ENCODE results near the gene LRMDA.

LRMDA gene

DNA sequence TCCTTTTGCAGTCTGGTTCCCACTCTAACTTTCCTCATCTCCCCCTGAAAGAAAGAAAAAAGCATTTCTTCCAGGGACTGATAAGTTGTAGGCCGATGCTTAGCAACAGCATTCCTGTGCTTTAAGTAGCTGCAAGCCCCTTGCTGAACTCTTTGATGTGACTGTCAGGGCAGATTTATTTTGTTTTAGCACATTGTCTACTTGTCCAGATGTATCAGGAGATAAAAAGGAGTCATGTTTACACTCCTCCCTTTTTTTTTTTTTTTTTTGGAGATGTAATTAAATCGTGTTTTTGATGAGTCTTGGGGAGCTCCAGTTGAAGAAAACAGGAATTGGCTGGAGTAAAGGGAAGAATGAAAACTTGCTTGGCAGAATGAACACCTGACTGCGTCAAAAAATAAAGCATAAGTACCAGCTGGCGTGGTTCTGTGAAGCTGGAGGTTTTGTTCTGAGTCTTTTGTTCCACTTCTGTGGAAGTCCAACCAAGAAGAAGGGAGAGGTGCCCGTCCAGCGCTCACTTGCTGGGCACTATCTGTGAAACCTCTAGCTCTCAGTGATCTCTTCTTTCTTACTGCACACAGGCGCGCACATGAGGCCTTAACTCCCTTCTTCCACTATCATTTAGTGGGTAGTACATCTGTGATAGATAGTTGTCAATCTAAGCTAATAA is 871.7 kb downstream of the LRMDA start:
- no peak for DNase-seq

DNA sequence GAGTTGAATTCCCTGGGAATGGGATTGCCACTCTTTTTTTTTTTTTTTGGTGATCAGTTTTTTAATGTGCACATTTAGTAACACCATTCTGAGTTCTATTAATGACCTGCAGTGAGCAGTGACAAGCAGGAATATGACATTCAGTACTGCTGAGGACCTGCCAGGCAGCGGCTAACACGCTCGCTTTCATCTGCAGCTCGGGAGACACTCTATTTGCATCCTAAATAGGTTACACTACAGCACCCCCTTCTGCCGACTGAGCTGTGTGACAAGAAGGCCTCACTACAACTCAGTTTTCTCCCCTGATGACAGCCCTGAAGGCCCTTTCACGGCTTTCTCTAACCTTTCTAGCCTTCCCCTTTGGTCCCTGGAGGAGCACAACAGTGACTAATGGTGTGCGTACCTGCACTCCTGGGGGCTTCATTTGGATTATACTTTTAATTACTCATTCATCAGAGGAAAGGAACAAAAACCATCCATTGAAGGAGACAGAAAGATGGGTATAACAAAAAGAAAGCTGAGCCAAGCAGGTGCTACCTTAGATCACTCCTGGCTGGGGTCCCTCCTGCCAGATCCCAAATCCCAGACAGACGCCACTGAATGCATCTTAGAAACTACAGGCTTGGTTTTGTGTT is 872.4 kb downstream of the LRMDA start:
- DNase-seq: peak; percentile 50

DNA sequence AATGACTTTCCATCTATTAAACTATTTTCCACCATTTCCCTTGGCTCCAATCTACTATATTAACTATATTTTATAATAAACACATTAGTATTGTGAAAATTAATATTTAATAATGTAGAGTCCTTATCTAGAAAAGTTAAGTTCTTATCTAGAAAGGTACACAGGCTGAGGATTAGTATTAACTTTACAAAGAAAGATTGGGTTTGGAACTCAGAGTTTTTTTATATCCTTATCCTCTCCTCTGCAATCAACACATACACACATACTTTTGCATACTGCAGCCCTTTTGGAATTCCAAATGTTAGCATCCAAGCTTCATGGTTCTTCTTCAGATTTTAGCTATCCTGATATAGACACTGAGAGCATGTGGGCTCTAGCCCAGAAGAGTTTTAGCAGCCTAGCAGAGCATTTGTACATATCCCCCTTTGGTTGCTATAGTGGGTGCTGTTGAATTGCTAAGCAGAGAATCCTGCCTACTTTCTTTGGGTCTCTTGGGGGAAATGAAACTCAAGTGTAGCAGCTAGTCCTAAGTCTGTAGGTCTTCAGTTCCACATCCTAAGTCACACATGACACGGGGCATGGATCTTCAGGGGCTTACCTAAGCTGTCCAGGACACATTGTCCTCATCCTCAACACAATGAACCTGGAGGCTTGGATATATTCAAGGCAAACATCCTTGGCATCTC is 874.6 kb downstream of the LRMDA start:
- DNase-seq: no peak

DNA sequence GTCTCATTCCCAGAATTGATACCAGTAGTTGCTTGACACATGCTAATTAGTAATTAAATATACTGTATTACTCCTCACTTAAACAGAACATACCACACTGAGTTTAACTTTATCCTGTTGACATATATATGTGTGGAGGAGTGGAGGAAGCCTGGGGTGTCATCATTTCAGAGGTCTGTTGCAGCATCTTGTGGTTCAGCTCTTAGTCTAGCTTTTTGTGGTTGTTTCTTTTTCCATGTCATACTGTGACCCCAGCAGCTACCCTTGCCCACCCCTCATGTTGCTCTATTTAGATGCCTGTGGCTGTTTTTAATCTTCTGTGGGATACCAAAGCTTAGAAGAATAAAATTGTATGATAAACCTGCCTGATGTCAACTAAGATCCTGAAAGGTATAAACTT is 875.4 kb downstream of the LRMDA start:
- no peak for DNase-seq

DNA sequence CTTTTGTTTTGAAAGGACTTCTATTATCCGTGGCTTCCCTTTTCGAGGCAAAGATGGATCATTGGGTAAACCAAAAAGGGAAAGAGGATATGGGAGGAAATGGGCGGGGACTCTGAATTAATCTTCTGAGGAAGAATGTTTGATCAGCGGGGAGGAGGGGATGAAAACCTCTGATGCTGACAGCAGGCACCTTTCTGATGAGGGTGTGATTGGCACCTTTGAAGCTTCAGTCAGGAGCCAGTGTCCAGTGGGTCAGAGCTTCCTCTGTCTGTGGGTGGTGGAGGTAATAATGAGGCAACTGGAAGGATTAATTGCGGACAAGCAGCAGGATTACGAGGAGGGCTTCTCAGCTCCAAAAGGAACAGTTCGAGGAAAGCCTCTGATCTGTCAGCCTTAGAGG is 877.6 kb downstream of the LRMDA start:
- no peak for DNase-seq

DNA sequence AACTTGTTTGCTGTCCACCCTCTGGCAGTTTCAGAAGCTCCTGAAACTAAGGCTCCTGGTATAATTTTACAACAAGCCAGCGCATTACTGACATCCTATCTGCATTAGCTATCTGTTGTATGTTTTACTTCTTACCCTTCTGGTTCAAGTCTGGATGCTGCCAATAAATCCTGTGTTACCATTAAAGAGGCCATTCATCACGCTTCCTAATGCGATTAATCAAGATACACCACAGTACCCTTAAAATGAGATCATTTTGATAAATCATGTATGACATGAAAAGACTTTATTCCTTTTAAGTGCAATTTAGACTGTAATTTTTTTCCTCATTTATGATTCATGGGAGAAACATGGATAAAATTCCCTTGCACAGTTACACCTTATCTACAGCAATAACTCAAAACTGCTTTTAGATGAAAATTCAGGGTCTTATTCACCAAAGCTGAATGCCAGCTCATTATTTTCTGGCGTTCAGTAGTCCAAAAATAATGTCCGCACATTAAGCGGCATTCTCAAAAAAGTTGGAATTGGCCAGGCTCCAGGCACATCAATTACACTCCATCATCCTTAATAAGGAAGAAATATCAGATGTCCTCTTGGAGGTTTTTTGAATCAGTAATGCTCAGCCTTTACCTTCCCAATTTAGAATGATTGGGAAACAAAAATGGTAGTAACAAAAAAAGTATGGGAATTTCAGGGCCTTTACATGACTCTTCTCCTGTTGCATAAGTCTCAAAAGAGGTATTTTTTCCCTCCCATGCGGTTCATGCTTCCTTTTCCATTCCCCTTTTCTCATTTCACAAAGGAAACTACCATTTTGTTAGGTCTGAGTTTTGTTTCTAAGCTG is 878.5 kb downstream of the LRMDA start:
- DNase-seq: no peak

DNA sequence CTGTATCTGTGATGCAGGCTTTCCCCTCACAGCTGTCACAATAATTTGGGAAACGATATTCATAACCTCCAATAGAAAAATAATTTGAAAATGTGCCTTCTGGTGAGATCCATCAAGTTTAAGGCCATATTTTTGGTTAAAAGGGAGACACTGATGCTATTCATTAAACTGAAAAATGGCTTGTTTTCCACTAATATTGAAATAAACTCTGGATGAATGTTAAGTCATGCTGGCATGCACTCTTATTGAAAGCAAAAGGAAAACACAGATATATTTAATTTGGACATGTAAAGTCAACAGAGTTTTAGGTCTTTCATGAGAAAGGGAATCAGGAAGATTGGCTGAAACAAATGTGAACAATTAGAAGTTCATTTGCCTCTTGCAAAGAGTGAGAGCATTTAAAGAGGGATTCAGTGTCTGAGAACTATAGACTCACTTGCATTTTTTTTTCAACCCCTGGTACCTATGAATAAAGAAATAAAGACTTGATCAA is 879.2 kb downstream of the LRMDA start:
- no peak for DNase-seq

DNA sequence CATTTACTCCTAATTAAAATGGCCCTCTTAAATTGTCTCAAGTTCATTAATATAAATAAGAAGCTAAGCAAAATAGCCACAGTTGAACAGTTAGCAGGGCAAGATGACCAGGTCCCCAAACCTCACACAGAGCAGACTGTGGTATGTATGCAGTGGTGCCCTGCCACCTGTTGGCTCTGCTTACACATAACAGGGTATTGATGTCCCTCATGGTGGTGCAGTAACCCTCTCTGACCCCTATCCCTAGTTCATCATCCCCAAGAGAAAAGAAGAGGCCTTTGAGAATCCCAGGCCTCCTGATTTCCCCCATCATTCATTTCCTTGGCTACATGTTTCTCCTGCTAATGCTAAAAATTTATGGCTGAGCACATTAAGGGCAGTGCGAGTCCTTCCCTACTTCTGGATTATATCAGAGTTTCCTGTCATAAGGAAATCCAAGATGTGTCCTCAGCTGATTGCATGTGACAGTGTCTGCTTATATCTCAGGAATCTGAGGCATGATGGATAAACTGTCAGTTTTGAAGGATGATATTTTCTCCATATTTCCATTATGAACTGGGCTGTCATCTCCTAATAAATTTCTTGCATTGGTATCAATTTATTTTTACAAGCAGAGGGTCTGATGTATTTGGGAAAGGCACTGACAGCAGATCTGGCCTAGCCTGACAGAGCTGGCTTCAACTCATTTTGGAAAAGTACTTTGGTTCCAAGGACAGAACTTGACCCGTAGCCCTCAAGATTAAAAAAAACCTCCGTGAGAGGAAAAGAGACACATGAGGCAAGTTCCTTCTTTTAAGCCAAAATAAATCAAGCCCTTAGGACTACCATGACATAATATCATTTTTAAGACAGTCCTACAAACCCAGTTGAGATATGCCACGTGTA is 880.6 kb downstream of the LRMDA start:
- no peak for DNase-seq

DNA sequence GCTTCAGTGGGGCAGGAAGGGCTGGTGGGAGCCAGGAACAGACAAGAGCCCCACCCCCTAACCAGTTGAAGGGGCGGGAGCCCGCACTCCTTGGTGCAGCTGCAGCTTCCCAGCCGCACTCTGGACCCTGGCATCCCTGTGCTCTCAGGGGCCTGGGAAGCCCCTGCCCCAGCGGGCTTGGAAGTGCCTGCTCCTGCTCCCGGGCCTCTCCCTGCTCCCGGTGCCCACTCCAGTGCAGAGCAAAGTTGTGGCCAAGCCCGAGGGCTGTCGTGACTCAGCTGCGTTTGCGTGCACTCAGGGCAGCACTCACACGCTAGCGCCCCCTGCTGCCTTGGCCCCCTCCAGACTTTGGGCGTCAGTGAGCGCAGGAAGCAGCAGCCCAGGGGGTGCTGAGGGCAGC is 883.8 kb downstream of the LRMDA start:
- DNase-seq: no peak

DNA sequence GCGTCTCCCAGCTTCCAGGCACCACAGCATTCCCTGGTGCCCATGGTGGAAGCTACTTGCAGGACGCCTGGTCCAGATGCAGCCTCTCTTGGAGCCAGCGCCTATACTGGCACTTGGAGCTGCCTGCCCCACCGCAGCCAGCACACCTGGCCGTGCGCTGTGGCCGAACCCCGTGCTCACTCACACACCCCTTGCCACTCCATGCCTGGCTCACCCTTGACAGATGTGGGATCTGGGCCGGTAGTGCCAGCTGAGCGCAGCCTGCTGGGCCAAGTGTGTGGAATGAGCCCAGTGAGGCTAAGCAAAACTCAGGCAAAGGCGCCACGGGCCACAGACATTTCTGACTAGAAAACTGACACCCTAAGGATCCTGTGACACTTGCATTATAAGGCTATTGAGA is 884.8 kb downstream of the LRMDA start:
- no peak for DNase-seq

DNA sequence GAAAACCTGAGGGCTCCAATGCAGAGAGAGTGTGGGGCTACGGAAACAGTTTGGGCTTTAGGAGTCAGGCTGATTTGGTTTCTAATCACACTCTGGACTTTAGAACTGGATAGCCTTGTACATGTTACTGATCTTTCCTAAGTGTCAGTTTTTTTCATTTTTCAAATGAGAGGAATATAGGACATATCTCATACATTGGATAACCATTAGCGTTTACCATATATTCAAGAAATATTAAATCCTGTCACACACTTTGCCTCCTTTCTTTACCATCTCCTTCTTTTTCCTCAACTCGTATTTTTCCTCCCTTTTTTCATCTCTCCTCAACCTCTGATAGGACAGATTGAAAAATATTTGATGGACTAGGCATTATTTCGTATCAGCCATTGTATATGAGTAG is 885.7 kb downstream of the LRMDA start:
- DNase-seq: no peak

DNA sequence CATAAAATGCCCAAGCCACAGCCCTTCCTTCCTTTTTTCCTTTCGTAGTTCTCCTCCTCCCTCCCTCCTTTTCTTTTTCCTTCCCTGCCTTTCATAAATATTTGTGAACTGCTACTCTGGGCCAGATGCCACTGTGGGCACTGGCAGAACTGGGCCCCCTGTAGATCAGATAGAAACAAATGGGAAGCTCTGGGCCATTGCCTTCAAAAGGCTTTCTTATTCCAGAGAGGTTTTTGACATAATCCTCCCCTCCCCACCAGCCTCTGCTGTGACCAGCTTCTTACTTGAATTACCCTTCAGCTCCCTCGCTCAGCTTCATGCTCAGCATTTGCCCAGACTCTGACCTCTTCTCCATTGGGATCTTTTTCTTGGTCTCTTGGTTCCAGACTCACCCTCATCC is 886.8 kb downstream of the LRMDA start:
- DNase-seq: no peak

DNA sequence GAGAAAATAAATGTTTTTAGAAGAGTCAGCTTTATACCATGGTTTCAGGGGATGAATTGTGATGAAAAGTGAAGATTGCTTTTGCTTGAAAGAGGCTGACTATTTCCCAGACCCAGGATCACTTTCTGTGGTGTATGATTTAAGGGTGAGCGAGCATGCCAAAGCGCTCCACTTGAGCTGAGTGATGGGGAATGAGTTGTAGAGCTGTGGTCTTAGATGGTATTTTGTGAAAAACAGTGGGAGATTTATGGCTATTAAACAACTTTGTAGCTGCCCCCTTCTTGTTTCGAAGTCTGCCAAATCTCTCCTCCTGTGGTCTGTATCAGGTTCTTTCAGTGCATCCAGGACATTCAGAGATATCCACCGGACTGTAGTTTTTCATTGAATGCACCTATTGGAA is 888.2 kb downstream of the LRMDA start:
- no peak for DNase-seq

DNA sequence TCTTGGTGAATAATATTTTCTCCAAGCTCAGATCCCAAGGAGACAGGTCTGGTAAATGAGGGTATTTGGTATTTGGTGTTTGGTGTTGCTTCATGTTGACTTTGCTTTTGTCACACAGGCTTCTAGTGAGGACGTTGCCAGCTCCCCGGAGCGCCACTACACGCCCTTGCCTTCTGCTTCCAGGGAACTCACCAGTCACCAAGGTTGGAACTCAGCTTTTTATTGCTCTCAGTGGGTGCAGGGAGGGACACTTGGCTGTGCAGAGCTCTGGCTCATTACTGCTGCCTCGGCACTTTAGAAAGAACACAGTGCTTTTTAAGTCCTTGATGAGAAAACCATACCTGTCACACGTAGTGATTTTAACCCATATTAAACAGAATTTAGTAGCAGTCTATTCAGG is 892.9 kb downstream of the LRMDA start:
- peak; percentile 2 for DNase-seq

DNA sequence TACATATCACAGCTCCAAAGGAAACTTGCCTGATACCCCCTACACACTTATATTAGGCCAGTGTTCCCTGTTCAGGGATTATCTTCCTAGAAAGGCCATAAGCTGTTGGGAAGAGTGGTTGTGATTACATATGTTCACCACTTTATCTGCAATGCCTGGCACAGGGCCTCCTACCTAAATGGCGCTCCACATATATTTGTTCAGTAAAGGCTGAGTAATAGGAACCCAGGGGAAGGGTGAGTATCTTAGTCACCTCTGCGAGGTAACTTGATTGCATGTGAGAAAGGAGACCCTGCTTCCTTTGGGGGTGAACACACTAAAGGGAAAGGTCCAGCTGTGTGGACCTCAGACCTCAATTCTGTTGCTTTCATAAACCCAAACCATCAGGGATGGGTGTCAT is 896.0 kb downstream of the LRMDA start:
- DNase-seq: no peak

DNA sequence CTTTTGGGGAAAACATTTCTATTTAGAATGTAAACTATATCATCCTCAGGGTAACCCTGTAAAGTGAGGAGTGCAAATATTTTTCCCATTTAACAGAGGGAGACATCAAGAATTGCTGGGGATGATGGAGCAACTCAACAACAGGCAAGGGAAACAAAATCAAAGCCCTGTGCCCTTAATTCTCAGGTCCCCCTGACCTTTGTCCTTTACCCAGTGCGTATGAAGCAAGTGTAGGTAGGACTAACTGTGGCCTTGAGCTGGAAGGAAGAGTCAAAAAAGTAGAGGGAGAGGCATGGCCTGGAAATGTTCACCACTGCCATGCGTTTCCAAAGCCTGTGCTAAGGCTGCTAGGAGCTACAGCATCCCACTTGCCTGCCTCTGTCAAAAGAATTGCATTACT is 896.9 kb downstream of the LRMDA start:
- DNase-seq: no peak

DNA sequence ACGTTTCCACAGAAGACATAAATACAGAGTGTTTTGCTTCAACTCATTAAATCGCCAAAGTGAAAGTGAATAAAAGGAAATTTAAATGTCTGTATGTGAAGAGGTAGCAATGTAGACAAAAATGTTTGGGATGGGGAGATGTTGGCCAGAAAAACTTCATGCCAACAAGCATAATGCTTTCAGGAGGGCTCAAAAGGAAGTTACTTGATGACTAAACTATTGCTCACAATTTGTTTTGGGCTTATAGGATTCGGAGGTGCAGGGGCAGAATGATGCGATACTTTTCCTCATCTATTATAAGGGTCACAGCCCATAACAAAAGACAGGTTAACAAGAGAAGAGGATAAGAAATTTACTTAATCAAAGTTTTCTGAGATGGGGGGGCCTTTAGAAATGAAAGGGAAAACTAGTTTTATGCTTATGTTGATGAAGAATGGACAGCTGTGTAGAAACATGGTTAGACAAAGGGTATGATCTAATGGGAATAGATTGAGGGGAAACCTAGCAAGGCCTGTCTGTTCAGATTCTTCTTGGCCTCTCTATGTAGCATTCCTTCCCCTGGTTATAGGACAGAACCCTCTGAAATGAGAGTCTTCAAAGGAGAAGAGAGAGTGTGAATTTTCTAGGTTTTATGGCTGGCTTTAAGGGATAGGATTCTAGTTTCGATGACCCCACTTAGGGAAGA is 898.6 kb downstream of the LRMDA start:
- no peak for DNase-seq

DNA sequence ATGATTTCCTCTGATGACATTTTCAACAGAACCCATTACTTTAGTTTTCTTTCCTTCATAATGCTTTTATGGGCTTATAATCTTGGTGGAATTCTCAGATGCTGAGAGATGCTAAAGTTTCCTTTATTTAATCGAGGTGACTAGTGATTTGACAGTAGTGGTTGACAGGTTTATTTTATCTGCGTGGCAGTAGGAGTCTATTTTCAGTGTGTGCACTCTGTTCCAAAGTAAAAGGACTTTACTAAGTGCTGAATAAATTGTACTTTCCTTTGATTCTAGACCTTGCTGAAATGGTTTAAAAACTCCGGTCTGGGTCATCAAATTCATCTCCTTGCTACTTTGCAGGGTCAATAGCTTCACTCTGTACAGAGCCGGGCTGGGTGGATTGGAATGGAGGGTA is 900.3 kb downstream of the LRMDA start:
- DNase-seq: no peak

DNA sequence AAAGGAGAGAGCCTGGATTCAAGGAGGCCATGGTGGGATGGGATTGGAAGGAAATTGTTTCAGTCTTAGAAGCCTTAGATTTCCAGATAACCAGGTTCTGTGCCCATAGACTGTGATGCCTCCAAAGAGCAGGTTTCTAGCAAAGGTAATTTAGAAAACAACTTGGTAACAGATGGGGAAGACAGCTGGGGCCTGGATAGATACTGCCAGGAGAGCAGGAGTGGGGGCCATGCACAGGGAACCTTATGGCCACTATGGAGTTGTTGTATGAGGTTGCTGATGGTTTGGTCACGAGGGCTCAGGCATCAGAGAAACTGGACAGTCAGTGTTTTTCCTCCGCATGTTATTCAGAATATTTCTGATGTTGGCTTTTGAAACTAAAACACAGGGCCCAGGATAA is 901.9 kb downstream of the LRMDA start:
- DNase-seq: no peak

DNA sequence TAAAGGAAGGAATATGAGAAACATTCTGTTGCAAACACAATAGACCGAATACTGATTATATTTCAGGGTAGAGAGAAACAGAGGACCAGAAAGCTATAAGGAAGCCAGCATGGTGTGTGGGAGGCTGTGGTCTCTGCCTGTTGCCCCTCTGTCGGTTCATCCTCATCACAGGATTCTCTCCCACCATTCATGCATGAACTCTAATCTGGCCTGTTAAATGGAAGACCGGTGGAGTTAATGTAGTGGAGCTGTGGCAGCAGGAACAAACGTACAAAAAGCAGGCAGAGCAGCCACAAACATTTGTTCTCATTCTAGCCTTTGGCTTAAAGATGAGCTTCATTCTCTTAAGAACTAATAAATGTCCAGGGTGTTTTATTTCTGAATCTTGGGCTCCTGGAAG is 902.4 kb downstream of the LRMDA start:
- no peak for DNase-seq

DNA sequence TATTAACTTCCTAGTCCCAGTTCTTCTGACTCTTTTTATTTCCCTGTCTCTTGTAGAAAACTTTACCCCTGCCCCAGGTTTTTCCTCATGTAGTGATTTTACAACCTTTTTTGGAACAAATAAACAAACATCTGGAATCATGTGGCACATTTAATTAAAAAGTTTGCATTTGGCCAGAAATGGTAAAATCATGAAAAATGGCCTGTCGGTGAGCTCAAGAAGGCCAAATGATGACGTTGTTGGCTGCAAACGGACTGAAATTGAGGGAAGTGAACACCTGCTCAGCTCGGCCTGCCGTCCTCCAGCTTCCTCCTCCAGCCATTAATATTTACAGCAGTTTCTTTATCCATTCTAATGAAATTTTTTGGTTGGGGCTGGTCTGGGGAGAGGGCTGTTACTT is 902.8 kb downstream of the LRMDA start:
- DNase-seq: no peak

Data from NCI-H187 treated with DMSO at 0.1 percent for 48 hours (cell line).